Panc1 (cell line): ENCODE results near the gene WLS. TPM values are rescaled to one million over a fixed set of nuclear protein-coding genes. Genes with fewer than 3 reads are reported as not detected.
A peak's percentile ranks its signal among the peaks of the same experiment; 100 is the strongest.

Source experiments
- ATAC-seq: fragments of 200-7000 bp; cut with Tn5 transposase; 2 replicates; pipeline ENCODE4 v1.9.1; 2020; ENCODE audit warnings: mild to moderate bottlenecking, moderate library complexity
- BruUV-seq: library from RNA; stranded (reverse); fragments of 400-500 nt; replicated peaks from 2 replicates; lab custom pipeline; 2021; lab: Mats Ljungman, UMichigan
- CTCF ChIA-PET: fragments of 300-600 bp; sonication (Branson Sonifier 250); formaldehyde crosslinking; loops from one replicate; lab custom pipeline; 2022; ENCODE audit warnings: antibody characterized with exemption; lab: Charles Lee
- POLR2A ChIA-PET: fragments of 300-600 bp; sonication (Branson Sonifier 250); formaldehyde crosslinking; loops from one replicate; lab custom pipeline; 2022; ENCODE audit warnings: antibody characterized with exemption; lab: Charles Lee
- DNase-seq: peaks from one replicate; pipeline ENCODE4 v3.0.0-alpha.2; 2010; ENCODE audit warnings: low read depth, low spot score
- H3K27ac ChIP-seq: 2 replicates; pipeline ENCODE4 v1.5.1; 2011; ENCODE audit warnings: mild to moderate bottlenecking, low read length, inconsistent platforms
- H3K27me3 ChIP-seq: fragments of 200-500 bp; sonication (Bioruptor generic); 2 replicates; pipeline ENCODE4 v1.6.0; 2014; ENCODE audit warnings: low read length, inconsistent platforms; ENCODE audit not compliant: control insufficient read depth, insufficient read depth
- H3K36me3 ChIP-seq: fragments of 200-500 bp; sonication (Bioruptor generic); 2 replicates; pipeline ENCODE4 v1.5.1; 2014; ENCODE audit warnings: inconsistent platforms, mild to moderate bottlenecking, low read length, moderate library complexity; ENCODE audit not compliant: control insufficient read depth, insufficient read depth
- H3K4me1 ChIP-seq: 2 replicates; pipeline ENCODE4 v1.5.1; 2011; ENCODE audit warnings: inconsistent platforms, mild to moderate bottlenecking, low read length, moderate library complexity; ENCODE audit not compliant: control insufficient read depth, insufficient read depth
- H3K4me3 ChIP-seq, 2 experiments: 2 replicates each; pipeline ENCODE4 v1.5.1; 2011 to 2012; ENCODE audit warnings: low read depth in 2 of 2, low read length in 2 of 2, mild to moderate bottlenecking in 2 of 2, inconsistent platforms in 1 of 2, moderate library complexity in 1 of 2
- H3K9me3 ChIP-seq: fragments of 200-500 bp; sonication (Bioruptor generic); 2 replicates; pipeline ENCODE4 v1.5.1; 2014; ENCODE audit warnings: low read depth, mild to moderate bottlenecking, inconsistent platforms, low read length, moderate library complexity; ENCODE audit not compliant: control insufficient read depth, insufficient read depth
- CTCF ChIP-seq: fragments of 450-650 bp; IDR thresholded peaks from 2 replicates; pipeline ENCODE4 v1.5.1; 2017; ENCODE audit warnings: mild to moderate bottlenecking
- POLR2AphosphoS5 ChIP-seq: IDR thresholded peaks from 2 replicates; pipeline ENCODE4 v1.6.1; 2012; ENCODE audit warnings: mild to moderate bottlenecking, low read depth, low read length, moderate library complexity
- REST ChIP-seq, 2 experiments: IDR thresholded peaks; 2 replicates each; pipeline ENCODE4 v1.6.1; 2011 to 2012; ENCODE audit warnings: low read depth in 2 of 2, control low read depth in 1 of 2, low read length in 1 of 2, mild to moderate bottlenecking in 1 of 2, moderate library complexity in 1 of 2; ENCODE audit not compliant: insufficient read depth in 1 of 2
- SIN3A ChIP-seq: IDR thresholded peaks from 2 replicates; pipeline ENCODE4 v1.6.1; 2012; ENCODE audit warnings: low read depth, mild to moderate bottlenecking, low read length, moderate library complexity, borderline replicate concordance; ENCODE audit not compliant: insufficient read depth
- TCF7L2 ChIP-seq: IDR thresholded peaks from 2 replicates; pipeline ENCODE4 v1.6.1; 2011; ENCODE audit warnings: mild to moderate bottlenecking, low read depth, low read length, inconsistent platforms
- in situ Hi-C: cut with HindIII; loops from 2 replicates; pipeline ENCODE4 v1.10.0; 2016; ENCODE audit warnings: low sequenced_read_pairs, low pct_unique_long_range_greater_than_20kb
- intact Hi-C: fragments of 100-400 bp; cut with micrococcal nuclease; formaldehyde crosslinking; loops from one replicate; pipeline ENCODE4 v1.10.0; 2022; ENCODE audit not compliant: unreplicated experiment
- total RNA-seq: library from RNA; stranded (reverse); gene quantifications from one replicate; pipeline ENCODE4 v1.2.1, GENCODE V29; 2021; ENCODE audit not compliant: unreplicated experiment

The WLS gene
- total RNA-seq, 1 experiment from 2014 or later, result 29.6 TPM

DNA sequence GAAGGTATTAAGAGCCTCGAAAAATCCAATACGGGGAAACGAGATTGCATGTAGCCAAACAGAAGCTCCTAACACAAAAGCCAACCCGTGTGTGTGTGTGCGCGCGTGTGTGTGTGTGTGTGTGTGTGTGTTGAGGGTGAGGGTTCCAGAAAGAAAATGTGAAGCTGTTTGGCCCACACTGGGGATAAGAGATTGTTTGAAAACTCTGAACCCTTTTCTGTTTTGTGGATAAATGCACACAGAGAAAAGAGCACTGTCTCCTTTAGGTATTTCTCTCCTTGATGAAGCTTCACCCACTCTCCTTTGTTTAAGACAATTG, 1.9 kb downstream of the WLS start:
- POLR2A ChIA-PET, result no interaction called here
- no peak for DNase-seq

GRCh38 chr1:68229650-68230483, 2.5 kb downstream of the WLS start:
- ChIA-PET POLR2A (no interaction called here), CTCF (interaction anchor here (0.6 kb wide), 1 partner anchor 126 kb away, joined by 5 read pairs; no protein-coding TSS in a partner anchor)
- no peaks in the 10 kb centered on the region; the same call in 1 of the 2 replicates for H3K36me3 ChIP-seq
- peaks cover 4% of the 10 kb centered on the region; the same call in 1 of the 2 replicates for H3K4me1 ChIP-seq
- intact Hi-C loops (no loop called here), in situ Hi-C loops (no loop called here)
- ATAC-seq (no peak), DNase-seq (no peak)
- H3K27ac ChIP-seq, result no peak overlapping the region
- BruUV-seq, result no TSS peak
- peaks cover 4% of the 10 kb centered on the region; the same call in 1 of the 2 replicates for H3K27me3 ChIP-seq
- H3K9me3 ChIP-seq, result no peaks in the 10 kb centered on the region
- H3K4me3 ChIP-seq, result peak overlapping the region in 1 of 2 experiments; percentile 92; a peak in 2 of 4 replicates
- TF ChIP-seq REST (IDR thresholded peaks at IDR 0.05; ENCODE audit: insufficient read depth in 1 of 2, low read depth in 2 of 2, low read length in 1 of 2) (no peak), TCF7L2 (no peak), CTCF (no peak), POLR2AphosphoS5 (no peak)

More for the DNA sequence above, 1.9 kb downstream of the WLS start:
- no peak overlapping the region for H3K27ac ChIP-seq
- peaks cover 4% of the 10 kb centered on the region; the same call in 1 of the 2 replicates for H3K4me1 ChIP-seq
- intact Hi-C loops (no loop called here), in situ Hi-C loops (no loop called here)
- H3K9me3 ChIP-seq, result no peaks in the 10 kb centered on the region
- CTCF ChIA-PET, result no interaction called here
- H3K27me3 ChIP-seq, result peaks cover 4% of the 10 kb centered on the region; the same call in 1 of the 2 replicates
- H3K36me3 ChIP-seq, result no peaks in the 10 kb centered on the region; the same call in 1 of the 2 replicates
- H3K4me3 ChIP-seq, result peak overlapping the region; percentile 47 to 92; a peak in 3 of 4 replicates
- BruUV-seq, result no TSS peak
- no peak for ATAC-seq
- TF ChIP-seq TCF7L2, result no peak
- no peak for TF ChIP-seq SIN3A
- no peak for TF ChIP-seq POLR2AphosphoS5
- TF ChIP-seq REST (IDR thresholded peaks at IDR 0.05; ENCODE audit: insufficient read depth in 1 of 2, low read depth in 2 of 2, low read length in 1 of 2), result no peak
- TF ChIP-seq CTCF, result no peak
